B cell (primary cell): ENCODE results near the gene SLTM. TPM values are rescaled to one million over a fixed set of nuclear protein-coding genes. Genes with fewer than 3 reads are reported as not detected.

Source experiments
- ATAC-seq: fragments of 200-7000 bp; cut with Tn5 transposase; one replicate; pipeline ENCODE4 v1.10.0; 2021; ENCODE audit warnings: low read depth, mild to moderate bottlenecking, moderate number of reproducible peaks, moderate library complexity
- CTCF ChIA-PET: fragments of 350-600 bp; sonication (Branson Sonifier 250); formaldehyde crosslinking; loops from one replicate; lab custom pipeline; 2021; ENCODE audit warnings: antibody characterized with exemption, inconsistent platforms; lab: Charles Lee
- POLR2A ChIA-PET: fragments of 350-600 bp; sonication (Branson Sonifier 250); formaldehyde crosslinking; loops from one replicate; lab custom pipeline; 2021; ENCODE audit warnings: antibody characterized with exemption; lab: Charles Lee
- DNase-seq: peaks from one replicate; pipeline ENCODE4 v3.0.0; 2013
- H2AFZ ChIP-seq: 2 replicates; pipeline ENCODE4 v1.6.1; 2012; ENCODE audit warnings: mild to moderate bottlenecking, low read depth, low read length; ENCODE audit not compliant: insufficient read depth, poor library complexity, severe bottlenecking
- H3K27ac ChIP-seq, 2 donors: 1 replicate in 1 of 2; 2 replicates in 1 of 2; pipeline ENCODE4 v1.5.1; 2012 to 2013; ENCODE audit warnings: low read length in 2 of 2, mild to moderate bottlenecking in 2 of 2, moderate library complexity in 1 of 2
- H3K27me3 ChIP-seq, 4 experiments: fragments of 200-600 bp in 1 of 4; sonication (generic) in 1 of 4; replicated peaks in 1 of 4; 1 replicate in 2 of 4; 2 replicates in 2 of 4; pipeline versions ENCODE4 v1.6.1 to v1.7.0; 2013 to 2016; ENCODE audit warnings: low read length in 3 of 4, mild to moderate bottlenecking in 2 of 4, mixed read lengths in 1 of 4, moderate library complexity in 1 of 4; ENCODE audit not compliant: insufficient read depth in 4 of 4, control insufficient read depth in 3 of 4; ENCODE audit errors: control extremely low read depth in 1 of 4
- H3K36me3 ChIP-seq, 2 experiments: replicated peaks in 1 of 2; 1 replicate in 1 of 2; 2 replicates in 1 of 2; pipeline versions ENCODE4 v1.6.1 to v1.7.1; 2013; ENCODE audit warnings: low read length in 1 of 2; ENCODE audit not compliant: insufficient read depth in 2 of 2, control insufficient read depth in 1 of 2; ENCODE audit errors: control extremely low read depth in 1 of 2, extremely low read depth in 1 of 2
- H3K4me1 ChIP-seq, 2 donors: fragments of 200-600 bp in 1 of 2; sonication (generic) in 1 of 2; 1 replicate in 1 of 2; 2 replicates in 1 of 2; pipeline versions ENCODE4 v1.5.1 to v1.6.1; 2013 to 2017; ENCODE audit warnings: low read length in 2 of 2; ENCODE audit not compliant: control insufficient read depth in 2 of 2, insufficient read depth in 2 of 2
- H3K4me2 ChIP-seq: replicated peaks from 2 replicates; pipeline ENCODE3; 2012; ENCODE audit warnings: mild to moderate bottlenecking, low read depth, low read length; ENCODE audit not compliant: poor library complexity, severe bottlenecking
- H3K4me3 ChIP-seq, 5 experiments: fragments of 200-600 bp in 1 of 5; sonication (generic) in 1 of 5; 1 replicate in 3 of 5; 2 replicates in 2 of 5; pipeline versions ENCODE4 v1.5.1 to v1.7.0; 2011 to 2016; ENCODE audit warnings: low read length in 4 of 5, mild to moderate bottlenecking in 4 of 5, low read depth in 2 of 5, control low read depth in 1 of 5, moderate library complexity in 1 of 5; ENCODE audit not compliant: insufficient read depth in 1 of 5; ENCODE audit errors: control extremely low read depth in 1 of 5, extremely low read depth in 1 of 5
- H3K79me2 ChIP-seq: fragments of 200-600 bp; sonication (generic); one replicate; pipeline ENCODE4 v1.6.0; 2016; ENCODE audit warnings: low read length; ENCODE audit not compliant: control insufficient read depth, insufficient read depth
- H3K9ac ChIP-seq: fragments of 200-600 bp; sonication (generic); 2 replicates; pipeline ENCODE4 v1.6.1; 2017; ENCODE audit warnings: mild to moderate bottlenecking, low read length, moderate library complexity
- H3K9me3 ChIP-seq, 3 donors: one replicate each; pipeline versions ENCODE4 v1.6.1 to v1.7.1; 2013; ENCODE audit warnings: low read length in 2 of 3; ENCODE audit not compliant: control insufficient read depth in 2 of 3, insufficient read depth in 1 of 3; ENCODE audit errors: control extremely low read depth in 1 of 3
- H4K20me1 ChIP-seq: 2 replicates; pipeline ENCODE4 v1.6.0; 2012; ENCODE audit warnings: mild to moderate bottlenecking, low read length; ENCODE audit not compliant: insufficient read depth, control insufficient read depth, poor library complexity, severe bottlenecking
- H3K27ac Mint-ChIP-seq: one replicate; pipeline ENCODE4 v1.8.0; 2021; ENCODE audit warnings: mixed read lengths
- H3K27me3 Mint-ChIP-seq: one replicate; pipeline ENCODE4 v1.8.0; 2021; ENCODE audit warnings: mixed read lengths
- H3K4me1 Mint-ChIP-seq: one replicate; pipeline ENCODE4 v1.8.0; 2021; ENCODE audit warnings: mixed read lengths
- H3K4me3 Mint-ChIP-seq: one replicate; pipeline ENCODE4 v1.8.0; 2021; ENCODE audit warnings: mixed read lengths
- H3K9me3 Mint-ChIP-seq: one replicate; pipeline ENCODE4 v1.8.0; 2022; ENCODE audit warnings: mixed read lengths; ENCODE audit not compliant: insufficient read depth
- CTCF ChIP-seq: fragments of 200-600 bp; IDR thresholded peaks from one replicate; pipeline ENCODE4 v1.8.0; 2022; ENCODE audit warnings: antibody characterized with exemption, mild to moderate bottlenecking
- EZH2 ChIP-seq: IDR thresholded peaks from 2 replicates; pipeline ENCODE4 v1.6.1; 2012; ENCODE audit warnings: borderline replicate concordance, low read depth, mild to moderate bottlenecking, moderate library complexity, low read length; ENCODE audit not compliant: insufficient read depth, poor library complexity, severe bottlenecking
- WGBS: methylation state at CpG from one replicate; pipeline ENCODE4 v1.1.5; 2013; ENCODE audit warnings: missing lambda C conversion rate; ENCODE audit not compliant: insufficient coverage; 5-methylcytosine and 5-hydroxymethylcytosine counted together
- intact Hi-C: fragments of 100-400 bp; cut with micrococcal nuclease; formaldehyde crosslinking; loops from one replicate; pipeline ENCODE4 v1.10.0; 2022
- polyA plus RNA-seq: library from polyadenylated mRNA; depleted of rRNA; stranded (reverse); fragments of >200 nt; gene quantifications from 2 replicates; pipeline ENCODE4 v1.2.3, GENCODE V29; 2012
- total RNA-seq, 2 donors: library from RNA; stranded (reverse); fragments of 120-200 nt in 1 of 2; gene quantifications; 1 replicate in 1 of 2; 2 replicates in 1 of 2; pipeline versions ENCODE4 v1.2.3 to v1.2.4, GENCODE V29; 2013 to 2022

SLTM gene
- total and polyA plus RNA-seq, 2 donors (not counting 1 experiment from before 2014, with no cell fraction given): 83.2 to 183 TPM

- Mint-ChIP-seq H3K27me3 (no peaks in the 10 kb centered on the region), H3K4me1 (peaks cover 5% of the 10 kb centered on the region), H3K9me3 (no peaks in the 10 kb centered on the region), H3K27ac (no peak overlapping the region), H3K4me3 (no peak overlapping the region)
- intact Hi-C loops: no loop called here
- Histone ChIP-seq H3K79me2 (no peaks in the 10 kb centered on the region), H3K36me3 (no peaks in the 10 kb centered on the region), H3K27me3 (no peaks in the 10 kb centered on the region), H3K4me3 (no peak overlapping the region), H3K27ac (no peak overlapping the region), H3K4me1 (peaks cover 3 to 7% of the 10 kb centered on the region in 2 donors), H4K20me1 (no peaks in the 10 kb centered on the region), H3K9ac (no peak overlapping the region), H3K9me3 (no peaks in the 10 kb centered on the region), H2AFZ (no peak overlapping the region), H3K4me2 (no peak overlapping the region)
- ATAC-seq (no peak), DNase-seq (no peak)
- CTCF ChIA-PET: interaction anchor here (0.6 to 1.6 kb wide), 5 partner anchors 10 to 1469 kb away, joined by 3 to 6 read pairs (median 4); no protein-coding TSS in a partner anchor
- POLR2A ChIA-PET: no interaction called here
- no peak for TF ChIP-seq EZH2
- no peak for TF ChIP-seq CTCF
Observed at GRCh38 chr15:58952751-58953150, 19.3 kb upstream of the SLTM start.

GRCh38 chr15:58951388-58952007 lies 18.0 kb upstream of the SLTM start:
- H3K4me1 Mint-ChIP-seq: no peaks in the 10 kb centered on the region
- 100% methylated on average over 1 of the region's 5 CpGs for WGBS
- intact Hi-C loops: no loop called here

More at GRCh38 chr15:58951388-58952007, 18.0 kb upstream of the SLTM start:
- no peak for DNase-seq
- Mint-ChIP-seq H3K27me3 (no peaks in the 10 kb centered on the region), H3K27ac (no peak overlapping the region), H3K4me3 (no peak overlapping the region), H3K9me3 (no peaks in the 10 kb centered on the region)
- no peaks in the 10 kb centered on the region for H4K20me1 ChIP-seq
- H3K9me3 ChIP-seq: no peaks in the 10 kb centered on the region
- no peak overlapping the region for H3K9ac ChIP-seq
- POLR2A ChIA-PET: no interaction called here
- no peak for TF ChIP-seq EZH2
- TF ChIP-seq CTCF: no peak
- no peak overlapping the region for H3K4me3 ChIP-seq
- H3K4me1 ChIP-seq: no peaks in the 10 kb centered on the region
- no peak overlapping the region for H2AFZ ChIP-seq
- H3K4me2 ChIP-seq: no peak overlapping the region
- ATAC-seq: no peak
- H3K27ac ChIP-seq: no peak overlapping the region
- no peaks in the 10 kb centered on the region for H3K27me3 ChIP-seq
- no peaks in the 10 kb centered on the region for H3K36me3 ChIP-seq
- H3K79me2 ChIP-seq: no peaks in the 10 kb centered on the region
- CTCF ChIA-PET: interaction anchor here (1.1 to 1.6 kb wide), 2 partner anchors 28 to 585 kb away, joined by 4 read pairs; no protein-coding TSS in a partner anchor
